ENCODE measurements around the gene ACP7. TPM values are rescaled to one million over a fixed set of nuclear protein-coding genes. Genes with fewer than 3 reads are reported as not detected.

Gene ACP7
- total RNA-seq, 1 donor from 2014 or later, result 1.6 TPM

- no peak for ATAC-seq
- DNase-seq (ENCODE audit: low spot score), result no peak
- intact Hi-C loops (cut with DNase I), result no loop called here
Measured at GRCh38 chr19:39157275-39157996, 73.3 kb downstream of the ACP7 start.

- ATAC-seq, result no peak
- DNase-seq (ENCODE audit: low spot score), result no peak
- intact Hi-C loops (cut with DNase I), result no loop called here
Measured at GRCh38 chr19:39157997-39158389, 73.8 kb downstream of the ACP7 start.

GRCh38 chr19:39158646-39159260 is 74.6 kb downstream of the ACP7 start:
- no peak for DNase-seq (ENCODE audit: low spot score)
- intact Hi-C loops (cut with DNase I), result no loop called here
- no peak for ATAC-seq

- intact Hi-C loops (cut with DNase I), result loop anchor here (5.0 kb wide), 1 partner anchor 1112 kb away; no protein-coding TSS in a partner anchor
- DNase-seq (ENCODE audit: low spot score) (peak; percentile 81), ATAC-seq (peak; percentile 91)
Measured at GRCh38 chr19:39160523-39160861, 76.3 kb downstream of the ACP7 start.

Other genes starting within 250 kb of the ACP7 start
- 192 TPM for gene HNRNPL, start 234.4 kb upstream of the ACP7 start, total RNA-seq
- 9.6 TPM for gene RINL, start 206.1 kb upstream of the ACP7 start, total RNA-seq
- 86.4 TPM for gene SIRT2, start 184.8 kb upstream of the ACP7 start, total RNA-seq
- gene NFKBIB, start 184.4 kb upstream of the ACP7 start, total RNA-seq, result 14.6 TPM
- 0.80 TPM for gene CCER2, start 172.2 kb upstream of the ACP7 start, total RNA-seq
- 17.9 TPM for gene SARS2, start 153.6 kb upstream of the ACP7 start, total RNA-seq
- gene MRPS12, start 153.4 kb upstream of the ACP7 start, total RNA-seq, result 12.1 TPM
- 30.0 TPM for gene FBXO17, start 108.6 kb upstream of the ACP7 start, total RNA-seq
- 13.4 TPM for gene FBXO27, start 51.8 kb upstream of the ACP7 start, total RNA-seq
- gene PAK4, start 41.4 kb downstream of the ACP7 start, total RNA-seq, result 43.5 TPM
- gene NCCRP1, start 112.6 kb downstream of the ACP7 start, total RNA-seq, result not detected
- gene SYCN, start 119.9 kb downstream of the ACP7 start, total RNA-seq, result not detected
- not detected for gene IFNL3, start 160.6 kb downstream of the ACP7 start, total RNA-seq
- gene IFNL4, start 164.5 kb downstream of the ACP7 start, total RNA-seq, result not detected
- gene IFNL2, start 184.0 kb downstream of the ACP7 start, total RNA-seq, result not detected
- not detected for gene IFNL1, start 212.0 kb downstream of the ACP7 start, total RNA-seq
- 1.3 TPM for gene LRFN1, start 236.5 kb downstream of the ACP7 start, total RNA-seq

Data from sciatic nerve (tissue), 2 donors.